Measurements from ENCODE around the gene ELMO1.

DNA sequence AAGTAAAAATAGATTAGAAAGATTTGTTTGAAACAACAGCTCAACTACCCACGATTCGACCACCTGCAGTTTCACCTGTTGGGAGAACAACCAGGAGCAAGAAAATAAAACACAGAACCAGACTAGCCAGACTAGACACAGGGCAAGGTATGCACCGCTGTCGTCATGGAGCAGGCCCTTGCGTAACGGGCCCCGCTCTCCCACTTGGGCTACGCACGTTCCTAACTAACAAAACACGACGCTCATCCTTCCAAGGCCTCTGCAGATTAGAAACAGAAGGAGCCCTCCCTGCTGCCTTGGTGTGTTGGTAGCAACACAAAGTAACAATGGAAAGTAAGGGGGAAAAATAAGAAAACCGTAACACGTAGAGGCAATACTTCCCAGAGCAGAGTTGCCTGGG lies 45.1 kb upstream of the ELMO1 start:
- TF ChIP-seq, protein P1, sequence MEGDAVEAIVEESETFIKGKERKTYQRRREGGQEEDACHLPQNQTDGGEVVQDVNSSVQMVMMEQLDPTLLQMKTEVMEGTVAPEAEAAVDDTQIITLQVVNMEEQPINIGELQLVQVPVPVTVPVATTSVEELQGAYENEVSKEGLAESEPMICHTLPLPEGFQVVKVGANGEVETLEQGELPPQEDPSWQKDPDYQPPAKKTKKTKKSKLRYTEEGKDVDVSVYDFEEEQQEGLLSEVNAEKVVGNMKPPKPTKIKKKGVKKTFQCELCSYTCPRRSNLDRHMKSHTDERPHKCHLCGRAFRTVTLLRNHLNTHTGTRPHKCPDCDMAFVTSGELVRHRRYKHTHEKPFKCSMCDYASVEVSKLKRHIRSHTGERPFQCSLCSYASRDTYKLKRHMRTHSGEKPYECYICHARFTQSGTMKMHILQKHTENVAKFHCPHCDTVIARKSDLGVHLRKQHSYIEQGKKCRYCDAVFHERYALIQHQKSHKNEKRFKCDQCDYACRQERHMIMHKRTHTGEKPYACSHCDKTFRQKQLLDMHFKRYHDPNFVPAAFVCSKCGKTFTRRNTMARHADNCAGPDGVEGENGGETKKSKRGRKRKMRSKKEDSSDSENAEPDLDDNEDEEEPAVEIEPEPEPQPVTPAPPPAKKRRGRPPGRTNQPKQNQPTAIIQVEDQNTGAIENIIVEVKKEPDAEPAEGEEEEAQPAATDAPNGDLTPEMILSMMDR (optimal IDR thresholded peaks at IDR 0.05 in 1 of 3, IDR thresholded peaks at IDR 0.05 in 1 of 3, conservative IDR thresholded peaks at IDR 0.05 in 1 of 3; ENCODE audit: extremely low read depth in 1 of 3, insufficient read depth in 2 of 3, low read length in 3 of 3), result no peak
- no peak for TF ChIP-seq EZH2 (IDR thresholded peaks at IDR 0.05; ENCODE audit: low read length)

All from keratinocyte (primary cell).